ENCODE data around the gene ZER1.

Gene ZER1

DNA sequence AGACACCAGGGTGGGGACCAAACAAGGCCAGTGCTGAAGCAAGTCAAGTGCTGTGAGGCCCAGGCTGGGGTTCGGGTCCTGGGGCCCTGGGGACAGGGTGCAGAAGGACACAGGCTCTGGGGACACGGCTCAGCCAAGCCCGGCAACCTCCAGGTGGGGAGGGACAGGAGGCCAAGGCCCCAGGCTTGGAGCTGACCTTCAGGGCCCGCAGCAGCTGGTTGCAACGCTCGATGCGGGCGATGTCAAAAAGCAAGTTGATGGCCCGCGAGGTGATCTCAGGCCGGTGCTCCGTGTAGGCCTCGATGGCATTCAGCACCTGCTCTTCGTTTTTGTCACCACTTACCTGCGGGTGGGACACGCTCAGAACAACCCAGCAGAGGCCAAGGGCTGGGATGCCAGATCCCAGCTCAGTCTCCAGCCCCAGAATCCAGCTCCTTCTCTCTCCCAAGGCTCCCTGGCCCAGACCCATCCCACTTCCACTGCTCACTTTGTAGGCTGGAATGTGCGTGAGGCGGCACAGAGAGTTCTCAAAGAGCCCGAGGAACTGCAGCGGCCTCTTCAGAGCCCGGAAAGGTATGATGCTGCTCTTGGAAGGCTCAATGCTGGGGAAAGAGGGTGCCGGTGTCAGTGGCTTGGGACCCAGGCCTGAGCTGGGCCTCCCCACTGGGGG, 20.7 kb downstream of the ZER1 start:
- Histone ChIP-seq H3K9me3 (replicated peaks; ENCODE audit: insufficient read depth, low read length) (no peaks in the 10 kb centered on the region), H3F3A (ENCODE audit: insufficient read depth, low read length) (no peaks in the 10 kb centered on the region), H3K4me3 (ENCODE audit: low read length) (no peak overlapping the region), H3K4me1 (ENCODE audit: low read length) (no peaks in the 10 kb centered on the region), H3K9ac (ENCODE audit: low read length) (no peak overlapping the region), H3K9me2 (replicated peaks; ENCODE audit: insufficient read depth, low read length) (no peaks in the 10 kb centered on the region), H3K4me2 (ENCODE audit: low read depth, low read length) (no peak overlapping the region), H3K27me3 (replicated peaks; ENCODE audit: insufficient read depth, low read length) (no peaks in the 10 kb centered on the region), H3K36me3 (replicated peaks; ENCODE audit: insufficient read depth, low read length) (no peaks in the 10 kb centered on the region), H3K79me2 (ENCODE audit: low read length) (no peaks in the 10 kb centered on the region), H2AFZ (ENCODE audit: low read length) (no peak overlapping the region), H4K20me1 (ENCODE audit: insufficient read depth, low read length) (no peaks in the 10 kb centered on the region), H3K27ac (ENCODE audit: low read length) (no peak overlapping the region)
- no peak for DNase-seq
- TF ChIP-seq EZH2phosphoT487 (IDR thresholded peaks at IDR 0.05; ENCODE audit: low read length) (no peak), EZH2 (optimal IDR thresholded peaks at IDR 0.05; ENCODE audit: low read depth, low read length) (no peak)
- TF ChIP-seq, protein P1, sequence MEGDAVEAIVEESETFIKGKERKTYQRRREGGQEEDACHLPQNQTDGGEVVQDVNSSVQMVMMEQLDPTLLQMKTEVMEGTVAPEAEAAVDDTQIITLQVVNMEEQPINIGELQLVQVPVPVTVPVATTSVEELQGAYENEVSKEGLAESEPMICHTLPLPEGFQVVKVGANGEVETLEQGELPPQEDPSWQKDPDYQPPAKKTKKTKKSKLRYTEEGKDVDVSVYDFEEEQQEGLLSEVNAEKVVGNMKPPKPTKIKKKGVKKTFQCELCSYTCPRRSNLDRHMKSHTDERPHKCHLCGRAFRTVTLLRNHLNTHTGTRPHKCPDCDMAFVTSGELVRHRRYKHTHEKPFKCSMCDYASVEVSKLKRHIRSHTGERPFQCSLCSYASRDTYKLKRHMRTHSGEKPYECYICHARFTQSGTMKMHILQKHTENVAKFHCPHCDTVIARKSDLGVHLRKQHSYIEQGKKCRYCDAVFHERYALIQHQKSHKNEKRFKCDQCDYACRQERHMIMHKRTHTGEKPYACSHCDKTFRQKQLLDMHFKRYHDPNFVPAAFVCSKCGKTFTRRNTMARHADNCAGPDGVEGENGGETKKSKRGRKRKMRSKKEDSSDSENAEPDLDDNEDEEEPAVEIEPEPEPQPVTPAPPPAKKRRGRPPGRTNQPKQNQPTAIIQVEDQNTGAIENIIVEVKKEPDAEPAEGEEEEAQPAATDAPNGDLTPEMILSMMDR (IDR thresholded peaks at IDR 0.05; ENCODE audit: low read length), result no peak

DNA sequence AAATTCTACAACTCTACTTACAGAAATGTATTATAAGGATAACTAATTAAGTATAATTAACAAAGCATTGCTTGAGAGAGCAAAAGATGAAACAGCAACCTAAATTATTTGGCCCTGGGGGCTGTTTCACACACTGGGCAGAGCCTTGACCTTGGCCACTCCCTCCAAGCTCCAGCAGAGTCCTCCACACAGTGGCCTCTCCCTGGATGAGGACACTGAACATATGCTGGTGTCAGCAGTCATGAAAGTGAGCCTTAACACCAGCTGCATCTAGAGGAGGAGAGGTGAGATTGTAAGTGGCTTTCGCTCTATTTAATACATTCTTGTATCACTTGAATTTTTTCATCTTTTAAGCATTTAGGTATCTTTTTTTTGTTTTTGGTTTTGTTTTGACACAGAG, 24.5 kb downstream of the ZER1 start:
- no peaks in the 10 kb centered on the region for H3K27me3 ChIP-seq (replicated peaks; ENCODE audit: insufficient read depth, low read length)
- DNase-seq, result no peak
- H3K4me1 ChIP-seq (ENCODE audit: low read length), result no peaks in the 10 kb centered on the region

DNA sequence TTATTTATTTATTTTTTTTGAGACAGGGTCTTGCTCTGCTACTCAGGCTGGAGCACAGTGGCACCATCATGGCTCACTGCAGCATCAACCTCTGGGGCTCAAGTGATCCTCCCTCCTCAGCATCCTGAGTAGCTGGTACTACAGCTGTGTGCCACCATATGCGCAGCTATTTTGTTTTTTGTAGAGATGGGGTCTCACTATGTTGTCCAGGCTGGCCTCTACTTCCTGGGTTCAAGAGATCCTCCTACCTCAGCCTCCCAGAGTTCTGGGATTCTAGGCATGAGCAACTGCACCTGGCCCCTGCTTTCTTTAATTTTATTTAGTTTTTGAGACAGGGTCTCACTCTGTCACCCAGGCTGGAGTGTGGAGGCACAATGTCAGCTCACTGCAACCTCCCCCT, 28.3 kb downstream of the ZER1 start:
- Histone ChIP-seq H2AFZ (ENCODE audit: low read length) (no peak overlapping the region), H4K20me1 (ENCODE audit: insufficient read depth, low read length) (no peaks in the 10 kb centered on the region), H3K4me1 (ENCODE audit: low read length) (no peaks in the 10 kb centered on the region), H3K27me3 (replicated peaks; ENCODE audit: insufficient read depth, low read length) (no peaks in the 10 kb centered on the region), H3F3A (ENCODE audit: insufficient read depth, low read length) (no peaks in the 10 kb centered on the region), H3K4me3 (ENCODE audit: low read length) (no peak overlapping the region), H3K9me3 (replicated peaks; ENCODE audit: insufficient read depth, low read length) (no peaks in the 10 kb centered on the region), H3K9me2 (replicated peaks; ENCODE audit: insufficient read depth, low read length) (no peaks in the 10 kb centered on the region), H3K36me3 (replicated peaks; ENCODE audit: insufficient read depth, low read length) (no peaks in the 10 kb centered on the region), H3K27ac (ENCODE audit: low read length) (no peak overlapping the region), H3K4me2 (ENCODE audit: low read depth, low read length) (no peak overlapping the region), H3K9ac (ENCODE audit: low read length) (no peak overlapping the region), H3K79me2 (ENCODE audit: low read length) (no peaks in the 10 kb centered on the region)
- TF ChIP-seq EZH2 (optimal IDR thresholded peaks at IDR 0.05; ENCODE audit: low read depth, low read length) (no peak), EZH2phosphoT487 (IDR thresholded peaks at IDR 0.05; ENCODE audit: low read length) (no peak)
- TF ChIP-seq, protein P1 (IDR thresholded peaks at IDR 0.05; ENCODE audit: low read length), result no peak
- no peak for DNase-seq

More for the DNA sequence above, 24.5 kb downstream of the ZER1 start:
- Histone ChIP-seq H3K4me2 (ENCODE audit: low read depth, low read length) (no peak overlapping the region), H3K79me2 (ENCODE audit: low read length) (no peaks in the 10 kb centered on the region), H3K27ac (ENCODE audit: low read length) (no peak overlapping the region), H3K9ac (ENCODE audit: low read length) (no peak overlapping the region), H3K9me2 (replicated peaks; ENCODE audit: insufficient read depth, low read length) (no peaks in the 10 kb centered on the region), H3F3A (ENCODE audit: insufficient read depth, low read length) (no peaks in the 10 kb centered on the region), H3K36me3 (replicated peaks; ENCODE audit: insufficient read depth, low read length) (no peaks in the 10 kb centered on the region), H4K20me1 (ENCODE audit: insufficient read depth, low read length) (no peaks in the 10 kb centered on the region), H3K4me3 (ENCODE audit: low read length) (no peak overlapping the region), H3K9me3 (replicated peaks; ENCODE audit: insufficient read depth, low read length) (no peaks in the 10 kb centered on the region), H2AFZ (ENCODE audit: low read length) (no peak overlapping the region)
- TF ChIP-seq EZH2phosphoT487 (IDR thresholded peaks at IDR 0.05; ENCODE audit: low read length) (no peak), EZH2 (optimal IDR thresholded peaks at IDR 0.05; ENCODE audit: low read depth, low read length) (no peak)
- TF ChIP-seq, protein P1 (IDR thresholded peaks at IDR 0.05; ENCODE audit: low read length), result no peak
